Measurements from ENCODE around the gene WHAMM. TPM values are rescaled to one million over a fixed set of nuclear protein-coding genes. Genes with fewer than 3 reads are reported as not detected.
"Not testable (repeated sequence)": the region's sequence is repeated elsewhere in the genome, so short reads cannot be mapped to it uniquely, and the experiment has no call there.

The WHAMM gene
- total RNA-seq, 1 donor from 2014 or later: 6.7 TPM

- intact Hi-C loops (cut with micrococcal nuclease): loop anchor here (1.0 to 5.0 kb wide), 6 partner anchors 21 to 388 kb away; partner anchors contain the start of genes AP3B2, C15orf40 and RAMAC
- peak; percentile 88 for DNase-seq
- Mint-ChIP-seq H3K36me3 (ENCODE audit: low read depth) (peaks cover 33% of the 10 kb centered on the region), H3K27me3 (peaks cover 8% of the 10 kb centered on the region), H3K27ac (peak overlapping the region; percentile 95), H3K9me3 (no peaks in the 10 kb centered on the region), H3K4me3 (peak overlapping the region; percentile 88), H3K4me1 (peaks cover 20% of the 10 kb centered on the region)
Measured at GRCh38 chr15:82810890-82811426, 1.5 kb downstream of the WHAMM start.

- H3K4me1 Mint-ChIP-seq: peaks cover 22% of the 10 kb centered on the region
- peaks cover 46% of the 10 kb centered on the region for H3K36me3 Mint-ChIP-seq (ENCODE audit: low read depth)
- H3K27me3 Mint-ChIP-seq: no peaks in the 10 kb centered on the region
- no peak overlapping the region for H3K27ac Mint-ChIP-seq
- no peak for DNase-seq
- no peak overlapping the region for H3K4me3 Mint-ChIP-seq
- H3K9me3 Mint-ChIP-seq: no peaks in the 10 kb centered on the region
- intact Hi-C loops (cut with micrococcal nuclease): loop anchor here (5.0 kb wide), 1 partner anchor 199 kb away; the partner anchor contains the start of gene C15orf40
Measured at GRCh38 chr15:82812994-82813393, 3.6 kb downstream of the WHAMM start.

- Mint-ChIP-seq H3K4me1 (peaks cover 2% of the 10 kb centered on the region), H3K4me3 (no peak overlapping the region), H3K9me3 (no peaks in the 10 kb centered on the region), H3K27ac (no peak overlapping the region), H3K27me3 (no peaks in the 10 kb centered on the region), H3K36me3 (ENCODE audit: low read depth) (peaks cover 53% of the 10 kb centered on the region)
- intact Hi-C loops (cut with micrococcal nuclease): no loop called here
- DNase-seq: no peak
Measured at GRCh38 chr15:82820128-82820527, 10.7 kb downstream of the WHAMM start.

- H3K4me1 Mint-ChIP-seq; H3K27me3 Mint-ChIP-seq; H3K27ac Mint-ChIP-seq; intact Hi-C loops (cut with micrococcal nuclease); H3K4me3 Mint-ChIP-seq; H3K9me3 Mint-ChIP-seq: not testable (repeated sequence)
- peak; percentile 34 for DNase-seq
- H3K36me3 Mint-ChIP-seq (ENCODE audit: low read depth): peaks cover 52% of the 10 kb centered on the region
Measured at GRCh38 chr15:82821396-82821795, 12.0 kb downstream of the WHAMM start.

- peak; percentile 3 for DNase-seq
- H3K9me3 Mint-ChIP-seq; H3K4me1 Mint-ChIP-seq; H3K4me3 Mint-ChIP-seq; H3K27ac Mint-ChIP-seq; intact Hi-C loops (cut with micrococcal nuclease); H3K27me3 Mint-ChIP-seq: not testable (repeated sequence)
- peaks cover 52% of the 10 kb centered on the region for H3K36me3 Mint-ChIP-seq (ENCODE audit: low read depth)
Measured at GRCh38 chr15:82821851-82822250, 12.4 kb downstream of the WHAMM start.

- Mint-ChIP-seq H3K27ac (no peak overlapping the region), H3K27me3 (no peaks in the 10 kb centered on the region), H3K4me3 (no peak overlapping the region), H3K9me3 (no peaks in the 10 kb centered on the region), H3K36me3 (ENCODE audit: low read depth) (peaks cover 54% of the 10 kb centered on the region), H3K4me1 (peaks cover 4% of the 10 kb centered on the region)
- intact Hi-C loops (cut with micrococcal nuclease): no loop called here
- peak; percentile 13 for DNase-seq
Measured at GRCh38 chr15:82823049-82823448, 13.6 kb downstream of the WHAMM start.

DNA sequence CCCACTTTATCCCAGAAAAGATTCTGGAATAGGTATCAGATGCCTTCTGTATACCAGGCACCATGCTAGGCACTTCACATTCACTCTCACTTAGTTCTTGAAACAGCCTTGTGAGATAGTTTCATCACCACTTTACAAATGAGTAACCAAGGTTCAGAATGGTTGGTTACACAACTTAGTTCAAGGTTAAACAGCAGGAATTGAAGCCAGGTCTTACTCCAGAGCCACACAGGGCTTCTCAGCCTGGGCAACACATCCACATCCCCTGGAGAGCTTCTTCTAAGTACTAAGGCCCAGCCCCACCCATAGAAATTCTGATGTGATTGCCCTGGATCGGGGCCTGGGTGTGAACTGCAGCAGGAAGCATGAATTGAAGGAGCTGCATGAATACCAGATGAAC lies 18.6 kb downstream of the WHAMM start:
- DNase-seq: peak; percentile 47
- H3K27ac Mint-ChIP-seq: no peak overlapping the region
- intact Hi-C loops (cut with micrococcal nuclease): no loop called here
- H3K4me3 Mint-ChIP-seq: no peak overlapping the region
- peaks cover 67% of the 10 kb centered on the region for H3K36me3 Mint-ChIP-seq (ENCODE audit: low read depth)
- H3K27me3 Mint-ChIP-seq: no peaks in the 10 kb centered on the region
- no peaks in the 10 kb centered on the region for H3K9me3 Mint-ChIP-seq
- peaks cover 39% of the 10 kb centered on the region for H3K4me1 Mint-ChIP-seq

DNA sequence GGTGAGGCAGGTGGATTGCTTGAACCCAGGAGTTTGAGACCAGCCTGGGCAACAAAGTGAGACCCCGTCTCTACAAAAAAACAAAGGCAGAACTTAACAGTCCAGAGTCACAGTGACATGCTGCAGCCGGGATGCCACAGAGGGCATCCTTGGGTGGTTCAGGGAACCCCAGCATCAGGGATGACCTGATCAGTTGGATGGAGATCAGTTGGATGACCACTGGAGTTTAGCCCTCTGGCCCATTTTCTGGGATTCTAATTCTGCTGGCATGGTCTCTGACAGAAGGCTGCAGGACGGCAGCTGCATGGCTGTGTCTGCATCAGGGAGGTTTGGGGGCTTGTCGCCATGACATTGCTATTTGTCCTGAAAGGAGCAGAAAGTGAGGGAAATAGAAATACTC lies 19.8 kb downstream of the WHAMM start:
- H3K27ac Mint-ChIP-seq: no peak overlapping the region
- peak; percentile 46 for DNase-seq
- no peaks in the 10 kb centered on the region for H3K27me3 Mint-ChIP-seq
- peaks cover 77% of the 10 kb centered on the region for H3K36me3 Mint-ChIP-seq (ENCODE audit: low read depth)
- intact Hi-C loops (cut with micrococcal nuclease): no loop called here
- peaks cover 43% of the 10 kb centered on the region for H3K4me1 Mint-ChIP-seq
- H3K9me3 Mint-ChIP-seq: no peaks in the 10 kb centered on the region
- peak overlapping the region; percentile 23 for H3K4me3 Mint-ChIP-seq

DNA sequence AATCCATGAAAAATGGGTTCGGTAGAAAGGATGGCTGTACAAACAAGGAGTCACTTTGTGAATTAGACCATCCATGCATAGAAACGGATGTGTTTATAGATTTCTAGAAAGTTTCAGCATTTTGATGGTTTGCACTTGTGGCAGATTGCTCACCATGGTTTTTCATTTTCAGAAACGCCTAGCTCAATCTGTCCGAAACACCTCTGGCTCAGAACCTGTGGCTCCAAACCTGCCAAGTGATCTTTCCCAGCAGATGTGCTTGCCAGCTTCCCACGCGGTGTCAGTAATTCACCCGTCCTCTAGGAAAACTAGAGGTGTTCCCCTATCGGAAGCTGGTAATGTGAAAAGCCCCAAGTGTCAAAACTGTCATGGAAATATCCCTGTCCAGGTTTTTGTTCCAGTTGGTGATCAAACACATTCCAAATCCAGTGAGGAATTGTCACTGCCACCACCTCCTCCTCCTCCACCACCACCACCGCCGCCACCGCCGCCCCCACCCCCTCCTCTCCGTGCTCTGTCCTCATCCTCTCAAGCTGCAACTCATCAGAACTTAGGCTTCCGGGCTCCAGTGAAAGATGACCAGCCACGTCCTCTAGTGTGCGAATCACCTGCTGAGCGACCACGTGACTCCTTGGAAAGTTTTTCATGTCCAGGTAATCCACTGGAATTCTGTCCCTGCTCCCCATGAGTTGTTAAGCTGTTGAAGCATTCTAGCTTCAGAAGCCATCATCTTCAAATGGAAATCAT lies 21.2 kb downstream of the WHAMM start:
- no peak overlapping the region for H3K4me3 Mint-ChIP-seq
- peak; percentile 55 for DNase-seq
- no peak overlapping the region for H3K27ac Mint-ChIP-seq
- no peaks in the 10 kb centered on the region for H3K27me3 Mint-ChIP-seq
- no peaks in the 10 kb centered on the region for H3K9me3 Mint-ChIP-seq
- H3K4me1 Mint-ChIP-seq: peaks cover 43% of the 10 kb centered on the region
- intact Hi-C loops (cut with micrococcal nuclease): loop anchor here (5.0 kb wide), 2 partner anchors 182 to 372 kb away; partner anchors contain the start of gene C15orf40
- H3K36me3 Mint-ChIP-seq (ENCODE audit: low read depth): peaks cover 82% of the 10 kb centered on the region

DNA sequence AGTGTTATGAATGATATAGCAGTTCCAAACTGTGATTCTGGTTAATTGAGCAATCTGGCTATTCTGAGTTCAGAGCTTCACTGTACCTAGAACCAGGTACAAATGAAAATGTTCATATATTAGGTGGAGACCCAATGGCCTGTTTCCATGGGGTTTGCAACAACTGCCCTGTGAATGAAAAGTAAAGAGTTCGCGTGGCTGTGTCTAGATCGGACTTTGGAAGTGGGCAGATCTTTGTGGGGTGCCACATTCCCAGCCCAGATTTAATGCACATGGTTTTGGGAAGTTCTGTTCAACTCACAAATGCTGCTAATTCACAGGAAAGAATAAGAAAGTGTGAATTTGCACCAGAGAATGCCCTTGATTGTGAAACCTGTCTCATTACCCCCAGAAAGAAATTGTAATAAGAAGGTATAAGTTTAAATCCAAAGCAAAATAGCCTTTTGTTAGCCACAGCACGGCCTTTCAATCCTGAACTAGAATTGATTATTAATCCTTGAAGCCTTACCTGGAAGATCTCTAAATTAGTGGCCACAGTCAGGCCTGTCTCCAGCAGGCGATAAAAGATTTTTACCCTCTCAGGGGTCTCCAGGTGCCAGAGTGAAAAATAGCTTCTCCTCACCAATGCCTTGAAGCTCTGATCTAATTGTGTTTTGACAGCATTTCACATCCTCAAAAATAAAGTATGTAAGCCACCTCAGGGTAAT lies 22.6 kb downstream of the WHAMM start:
- Mint-ChIP-seq H3K4me3 (peak overlapping the region; percentile 65), H3K9me3 (no peaks in the 10 kb centered on the region), H3K4me1 (peaks cover 40% of the 10 kb centered on the region), H3K36me3 (ENCODE audit: low read depth) (peaks cover 84% of the 10 kb centered on the region), H3K27ac (peak overlapping the region; percentile 95), H3K27me3 (no peaks in the 10 kb centered on the region)
- peak; percentile 44 for DNase-seq
- intact Hi-C loops (cut with micrococcal nuclease): loop anchor here (1.0 to 5.0 kb wide), 3 partner anchors 21 to 370 kb away; partner anchors contain the start of gene C15orf40

DNA sequence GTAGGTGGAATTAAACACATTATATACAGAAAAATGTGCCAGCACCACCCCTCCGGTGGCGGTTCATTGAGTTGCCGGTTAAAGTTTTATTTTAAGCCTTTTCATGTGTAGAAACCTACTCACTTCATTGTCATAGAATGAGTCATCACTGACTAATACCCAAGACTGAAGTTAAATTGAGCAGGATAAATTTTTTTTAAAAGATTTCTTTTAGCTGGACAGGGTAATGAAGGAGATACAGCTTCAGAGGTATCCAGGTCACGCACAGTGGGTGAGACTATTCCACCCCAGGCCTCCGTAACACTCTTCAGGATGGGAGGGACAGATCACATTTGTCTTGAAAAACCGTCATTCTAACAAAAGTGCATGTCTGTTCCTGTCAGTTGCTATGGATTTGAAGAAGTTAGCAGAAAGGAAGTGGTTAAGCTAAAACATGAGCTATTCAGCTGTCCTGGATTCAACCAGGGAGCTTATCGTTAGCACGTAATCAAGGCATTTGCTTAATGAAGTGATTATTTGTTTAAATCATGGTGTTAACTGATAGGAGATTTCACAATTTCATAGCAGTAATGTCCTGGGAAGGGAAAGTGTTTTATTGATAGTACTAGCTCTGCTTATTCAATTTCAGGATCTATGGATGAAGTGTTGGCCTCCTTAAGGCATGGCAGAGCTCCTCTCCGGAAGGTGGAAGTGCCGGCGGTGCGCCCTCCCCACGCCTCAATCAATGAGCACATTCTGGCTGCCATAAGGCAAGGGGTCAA lies 23.4 kb downstream of the WHAMM start:
- H3K36me3 Mint-ChIP-seq (ENCODE audit: low read depth): peaks cover 86% of the 10 kb centered on the region
- intact Hi-C loops (cut with micrococcal nuclease): loop anchor here (1.0 to 5.0 kb wide), 3 partner anchors 21 to 370 kb away; partner anchors contain the start of gene C15orf40
- peak overlapping the region; percentile 95 for H3K27ac Mint-ChIP-seq
- H3K9me3 Mint-ChIP-seq: no peaks in the 10 kb centered on the region
- DNase-seq: peak; percentile 80
- peak overlapping the region; percentile 65 for H3K4me3 Mint-ChIP-seq
- H3K27me3 Mint-ChIP-seq: no peaks in the 10 kb centered on the region
- H3K4me1 Mint-ChIP-seq: peaks cover 40% of the 10 kb centered on the region

GRCh38 chr15:82833362-82833682 lies 23.9 kb downstream of the WHAMM start:
- peak; percentile 54 for DNase-seq
- Mint-ChIP-seq H3K4me3 (peak overlapping the region; percentile 65), H3K4me1 (peaks cover 38% of the 10 kb centered on the region), H3K27ac (peak overlapping the region; percentile 95), H3K36me3 (ENCODE audit: low read depth) (peaks cover 86% of the 10 kb centered on the region), H3K27me3 (no peaks in the 10 kb centered on the region), H3K9me3 (no peaks in the 10 kb centered on the region)
- intact Hi-C loops (cut with micrococcal nuclease): loop anchor here (5.0 kb wide), 2 partner anchors 179 to 369 kb away; partner anchors contain the start of gene C15orf40

GRCh38 chr15:82835391-82835917 lies 26.0 kb downstream of the WHAMM start:
- peaks cover 73% of the 10 kb centered on the region for H3K36me3 Mint-ChIP-seq (ENCODE audit: low read depth)
- no peaks in the 10 kb centered on the region for H3K9me3 Mint-ChIP-seq
- peak overlapping the region; percentile 29 for H3K27ac Mint-ChIP-seq
- intact Hi-C loops (cut with micrococcal nuclease): no loop called here
- H3K4me1 Mint-ChIP-seq: peaks cover 31% of the 10 kb centered on the region
- peaks cover 2% of the 10 kb centered on the region for H3K27me3 Mint-ChIP-seq
- no peak overlapping the region for H3K4me3 Mint-ChIP-seq
- DNase-seq: peak; percentile 52
